ENCODE measurements around the gene AGO3. TPM values are rescaled to one million over a fixed set of nuclear protein-coding genes. Genes with fewer than 3 reads are reported as not detected.

Gene AGO3
- total RNA-seq, 4 donors from 2014 or later = 19.9 to 23.3 (median 21.0) TPM

GRCh38 chr1:36053978-36054377, 123.1 kb downstream of the AGO3 start:
- Histone ChIP-seq H3K27ac (replicated peaks in 1 of 4) (no peak overlapping the region), H3K36me3 (peaks cover 8 to 54% (median 35%) of the 10 kb centered on the region in 4 donors), H3K9me3 (no peaks in the 10 kb centered on the region), H3K4me1 (no peaks in the 10 kb centered on the region), H3K4me3 (no peak overlapping the region), H3K27me3 (no peaks in the 10 kb centered on the region)
- TF ChIP-seq POLR2AphosphoS5 (IDR thresholded peaks at IDR 0.05) (no peak), POLR2A (IDR thresholded peaks at IDR 0.05; ENCODE audit: low read depth) (no peak), CTCF (IDR thresholded peaks at IDR 0.05) (no peak), EP300 (IDR thresholded peaks at IDR 0.05) (no peak)
- intact Hi-C loops (cut with DNase I) = no loop called here
- no peak for DNase-seq (ENCODE audit: extremely low spot score)

GRCh38 chr1:36055706-36056105, 124.8 kb downstream of the AGO3 start:
- Histone ChIP-seq H3K4me1 (no peaks in the 10 kb centered on the region), H3K4me3 (no peak overlapping the region), H3K36me3 (peaks cover 8 to 49% (median 28%) of the 10 kb centered on the region in 4 donors), H3K27me3 (no peaks in the 10 kb centered on the region), H3K27ac (replicated peaks in 1 of 4) (no peak overlapping the region), H3K9me3 (no peaks in the 10 kb centered on the region)
- no peak for DNase-seq (ENCODE audit: extremely low spot score)
- 83% methylated on average over 5 of the region's 5 CpGs for WGBS
- TF ChIP-seq EP300 (IDR thresholded peaks at IDR 0.05) = no peak
- no peak for TF ChIP-seq POLR2A (IDR thresholded peaks at IDR 0.05; ENCODE audit: low read depth)
- no peak for TF ChIP-seq CTCF (IDR thresholded peaks at IDR 0.05)
- no peak for TF ChIP-seq POLR2AphosphoS5 (IDR thresholded peaks at IDR 0.05)
- intact Hi-C loops (cut with DNase I) = no loop called here

- no peak overlapping the region for H3K27ac ChIP-seq (replicated peaks in 1 of 4)
- H3K9me3 ChIP-seq = no peaks in the 10 kb centered on the region
- TF ChIP-seq POLR2A (IDR thresholded peaks at IDR 0.05; ENCODE audit: low read depth) (no peak), CTCF (IDR thresholded peaks at IDR 0.05) (no peak), POLR2AphosphoS5 (IDR thresholded peaks at IDR 0.05) (no peak), EP300 (IDR thresholded peaks at IDR 0.05) (no peak)
- peaks cover 0 to 26% (median 0%) of the 10 kb centered on the region in 4 donors for H3K36me3 ChIP-seq
- intact Hi-C loops (cut with DNase I) = no loop called here
- H3K27me3 ChIP-seq = no peaks in the 10 kb centered on the region
- DNase-seq (ENCODE audit: extremely low spot score) = no peak
- WGBS = 96% methylated on average over 1 of the region's 1 CpG
- H3K4me3 ChIP-seq = no peak overlapping the region
- no peaks in the 10 kb centered on the region for H3K4me1 ChIP-seq
Measured at GRCh38 chr1:36062315-36062714, 131.4 kb downstream of the AGO3 start.

GRCh38 chr1:36067871-36068270, 137.0 kb downstream of the AGO3 start:
- intact Hi-C loops (cut with DNase I) = no loop called here
- no peaks in the 10 kb centered on the region for H3K9me3 ChIP-seq
- DNase-seq (ENCODE audit: extremely low spot score) = no peak
- peaks cover 0 to 9% (median 0%) of the 10 kb centered on the region in 4 donors for H3K36me3 ChIP-seq
- H3K27ac ChIP-seq (replicated peaks in 1 of 4) = no peak overlapping the region
- TF ChIP-seq EP300 (IDR thresholded peaks at IDR 0.05) (no peak), POLR2A (IDR thresholded peaks at IDR 0.05; ENCODE audit: low read depth) (no peak), CTCF (IDR thresholded peaks at IDR 0.05) (no peak), POLR2AphosphoS5 (IDR thresholded peaks at IDR 0.05) (no peak)
- H3K4me3 ChIP-seq = no peak overlapping the region
- no peaks in the 10 kb centered on the region for H3K27me3 ChIP-seq
- H3K4me1 ChIP-seq = no peaks in the 10 kb centered on the region

GRCh38 chr1:36068866-36069265, 138.0 kb downstream of the AGO3 start:
- Histone ChIP-seq H3K4me1 (no peaks in the 10 kb centered on the region), H3K4me3 (no peak overlapping the region), H3K27me3 (no peaks in the 10 kb centered on the region), H3K27ac (replicated peaks in 1 of 4) (no peak overlapping the region), H3K36me3 (peaks cover 0 to 5% (median 0%) of the 10 kb centered on the region in 4 donors), H3K9me3 (no peaks in the 10 kb centered on the region)
- intact Hi-C loops (cut with DNase I) = no loop called here
- 93% methylated on average over 2 of the region's 2 CpGs for WGBS
- no peak for DNase-seq (ENCODE audit: extremely low spot score)
- TF ChIP-seq POLR2A (IDR thresholded peaks at IDR 0.05; ENCODE audit: low read depth) = no peak
- TF ChIP-seq POLR2AphosphoS5 (IDR thresholded peaks at IDR 0.05) = no peak
- TF ChIP-seq CTCF (IDR thresholded peaks at IDR 0.05) = no peak
- no peak for TF ChIP-seq EP300 (IDR thresholded peaks at IDR 0.05)
